ENCODE results near the gene BSPRY. TPM values are rescaled to one million over a fixed set of nuclear protein-coding genes. Genes with fewer than 3 reads are reported as not detected.

Gene BSPRY
- total and polyA plus RNA-seq, 4 donors, result 8.8 to 12.7 (median 11.0) TPM

DNA sequence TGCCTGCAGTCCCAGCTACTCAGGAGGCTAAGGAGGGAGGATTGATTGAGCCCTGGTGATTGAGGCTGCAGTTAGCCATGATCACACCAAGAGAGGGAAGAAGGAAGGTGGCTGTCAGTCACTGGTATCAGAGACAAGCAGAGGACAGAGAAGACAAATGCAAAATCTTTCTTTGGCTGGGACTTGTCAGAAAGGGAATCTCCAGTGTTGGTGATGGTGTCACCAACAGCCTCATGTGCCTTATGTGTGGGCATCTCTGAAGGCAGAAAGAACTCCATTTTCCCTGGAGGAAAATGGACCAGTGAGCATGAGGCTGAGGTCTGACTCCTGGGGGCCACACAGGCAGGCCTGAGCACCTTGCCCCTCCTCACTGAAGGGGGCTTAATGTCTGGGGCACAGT is 34.1 kb upstream of the BSPRY start:
- Histone ChIP-seq H3K36me3 (ENCODE audit: control insufficient read depth in 4 of 4, insufficient read depth in 4 of 4, low read length in 4 of 4) (peaks cover 0 to 6% (median under 1%) of the 10 kb centered on the region in 4 donors), H3K9me3 (ENCODE audit: control insufficient read depth in 4 of 4, insufficient read depth in 3 of 4, low read length in 3 of 4) (no peaks in the 10 kb centered on the region), H3K9ac (ENCODE audit: insufficient read depth in 1 of 2, low read length in 2 of 2) (no peak overlapping the region), H3K4me3 (no peak overlapping the region), H3K27ac (ENCODE audit: low read depth in 1 of 2, low read length in 1 of 2) (no peak overlapping the region), H3K4me1 (ENCODE audit: control insufficient read depth in 5 of 5, insufficient read depth in 5 of 5, low read length in 5 of 5) (peaks cover 0 to 6% (median under 1%) of the 10 kb centered on the region in 5 donors), H3K27me3 (ENCODE audit: control insufficient read depth in 3 of 3, insufficient read depth in 3 of 3, low read length in 2 of 3) (no peaks in the 10 kb centered on the region)
- DNase-seq, result no peak
- no peak for ATAC-seq (ENCODE audit: insufficient read depth, low FRiP score)
- TF ChIP-seq, protein P1, sequence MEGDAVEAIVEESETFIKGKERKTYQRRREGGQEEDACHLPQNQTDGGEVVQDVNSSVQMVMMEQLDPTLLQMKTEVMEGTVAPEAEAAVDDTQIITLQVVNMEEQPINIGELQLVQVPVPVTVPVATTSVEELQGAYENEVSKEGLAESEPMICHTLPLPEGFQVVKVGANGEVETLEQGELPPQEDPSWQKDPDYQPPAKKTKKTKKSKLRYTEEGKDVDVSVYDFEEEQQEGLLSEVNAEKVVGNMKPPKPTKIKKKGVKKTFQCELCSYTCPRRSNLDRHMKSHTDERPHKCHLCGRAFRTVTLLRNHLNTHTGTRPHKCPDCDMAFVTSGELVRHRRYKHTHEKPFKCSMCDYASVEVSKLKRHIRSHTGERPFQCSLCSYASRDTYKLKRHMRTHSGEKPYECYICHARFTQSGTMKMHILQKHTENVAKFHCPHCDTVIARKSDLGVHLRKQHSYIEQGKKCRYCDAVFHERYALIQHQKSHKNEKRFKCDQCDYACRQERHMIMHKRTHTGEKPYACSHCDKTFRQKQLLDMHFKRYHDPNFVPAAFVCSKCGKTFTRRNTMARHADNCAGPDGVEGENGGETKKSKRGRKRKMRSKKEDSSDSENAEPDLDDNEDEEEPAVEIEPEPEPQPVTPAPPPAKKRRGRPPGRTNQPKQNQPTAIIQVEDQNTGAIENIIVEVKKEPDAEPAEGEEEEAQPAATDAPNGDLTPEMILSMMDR (IDR thresholded peaks at IDR 0.05; ENCODE audit: control extremely low read depth, extremely low read depth), result no peak

DNA sequence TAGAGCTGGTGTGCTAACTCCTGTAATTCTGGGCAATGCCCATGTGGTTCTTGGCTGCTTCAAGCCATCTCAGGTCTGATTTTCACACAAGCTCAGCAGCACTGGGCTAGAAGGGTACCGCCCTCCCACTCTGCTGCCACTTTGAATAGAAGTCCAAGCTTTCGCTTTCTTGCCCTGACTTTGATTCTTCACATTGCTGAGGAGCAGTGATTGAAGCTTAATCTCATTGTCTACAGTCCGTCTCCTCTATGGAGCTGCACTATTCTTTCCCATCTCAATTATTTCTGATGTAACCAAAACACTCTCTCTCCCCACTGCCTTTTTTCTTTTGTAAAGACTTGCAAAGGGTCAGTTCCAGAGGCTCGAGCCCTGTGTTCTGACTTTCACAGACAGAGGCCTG is 33.3 kb upstream of the BSPRY start:
- DNase-seq, result no peak
- 91 to 92% methylated on average over 4 of the region's 4 CpGs for WGBS, 2 donors
- Histone ChIP-seq H3K27ac (ENCODE audit: low read depth in 1 of 2, low read length in 1 of 2) (no peak overlapping the region), H3K9ac (ENCODE audit: insufficient read depth in 1 of 2, low read length in 2 of 2) (no peak overlapping the region), H3K36me3 (ENCODE audit: control insufficient read depth in 4 of 4, insufficient read depth in 4 of 4, low read length in 4 of 4) (peaks cover 0 to 14% (median 2%) of the 10 kb centered on the region in 4 donors), H3K27me3 (ENCODE audit: control insufficient read depth in 3 of 3, insufficient read depth in 3 of 3, low read length in 2 of 3) (no peaks in the 10 kb centered on the region), H3K4me1 (ENCODE audit: control insufficient read depth in 5 of 5, insufficient read depth in 5 of 5, low read length in 5 of 5) (no peaks in the 10 kb centered on the region), H3K9me3 (ENCODE audit: control insufficient read depth in 4 of 4, insufficient read depth in 3 of 4, low read length in 3 of 4) (no peaks in the 10 kb centered on the region), H3K4me3 (no peak overlapping the region)
- no peak for ATAC-seq (ENCODE audit: insufficient read depth, low FRiP score)
- TF ChIP-seq, protein P1 (IDR thresholded peaks at IDR 0.05; ENCODE audit: control extremely low read depth, extremely low read depth), result no peak

DNA sequence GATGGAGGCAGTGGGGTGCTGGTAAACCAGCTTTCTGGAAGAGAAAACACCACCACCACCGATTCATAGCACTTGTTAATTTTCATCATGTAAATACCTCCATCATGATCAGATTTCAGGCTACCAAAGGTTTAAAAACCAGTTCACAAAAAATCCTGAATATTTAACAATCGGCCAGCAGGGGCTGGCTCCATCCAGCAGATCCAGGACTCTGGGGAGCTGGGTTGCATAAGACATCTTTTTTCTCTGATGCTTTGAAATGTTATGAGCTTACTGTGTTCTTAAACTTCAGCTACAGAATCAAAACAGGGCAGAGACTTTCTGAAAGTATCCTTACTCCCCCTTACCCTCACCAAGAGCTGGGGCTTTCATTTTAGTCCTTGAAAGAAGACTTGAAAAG is 31.6 kb upstream of the BSPRY start:
- no peak for ATAC-seq (ENCODE audit: insufficient read depth, low FRiP score)
- Histone ChIP-seq H3K9me3 (ENCODE audit: control insufficient read depth in 4 of 4, insufficient read depth in 3 of 4, low read length in 3 of 4) (no peaks in the 10 kb centered on the region), H3K27ac (ENCODE audit: low read depth in 1 of 2, low read length in 1 of 2) (no peak overlapping the region), H3K4me3 (no peak overlapping the region), H3K27me3 (ENCODE audit: control insufficient read depth in 3 of 3, insufficient read depth in 3 of 3, low read length in 2 of 3) (no peaks in the 10 kb centered on the region), H3K4me1 (ENCODE audit: control insufficient read depth in 5 of 5, insufficient read depth in 5 of 5, low read length in 5 of 5) (no peaks in the 10 kb centered on the region), H3K9ac (ENCODE audit: insufficient read depth in 1 of 2, low read length in 2 of 2) (no peak overlapping the region), H3K36me3 (ENCODE audit: control insufficient read depth in 4 of 4, insufficient read depth in 4 of 4, low read length in 4 of 4) (peaks cover 0 to 16% (median 3%) of the 10 kb centered on the region in 4 donors)
- TF ChIP-seq, protein P1 (IDR thresholded peaks at IDR 0.05; ENCODE audit: control extremely low read depth, extremely low read depth), result no peak
- 85 to 93% methylated on average over 2 of the region's 2 CpGs for WGBS, 2 donors
- DNase-seq, result no peak

DNA sequence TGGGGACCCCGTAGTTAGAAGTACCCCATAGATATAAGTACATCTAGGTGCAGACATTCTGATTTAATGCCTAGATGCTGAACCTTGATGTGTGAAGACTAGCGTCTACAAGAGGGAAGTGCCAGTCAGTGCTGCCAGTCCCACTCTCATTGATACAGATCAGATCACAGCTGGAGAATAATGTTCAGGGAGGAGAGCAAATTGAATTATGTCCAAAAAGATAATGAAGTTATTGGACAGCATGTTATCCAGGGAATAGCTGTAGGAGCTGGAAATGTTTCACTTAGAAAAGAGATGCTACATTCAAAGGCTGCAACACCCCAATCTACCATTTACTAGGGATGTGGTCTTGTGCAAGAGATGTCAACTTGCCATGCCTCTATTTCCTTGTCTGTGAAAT is 30.3 kb upstream of the BSPRY start:
- Histone ChIP-seq H3K36me3 (ENCODE audit: control insufficient read depth in 4 of 4, insufficient read depth in 4 of 4, low read length in 4 of 4) (peaks cover 0 to 16% (median 3%) of the 10 kb centered on the region in 4 donors), H3K27me3 (ENCODE audit: control insufficient read depth in 3 of 3, insufficient read depth in 3 of 3, low read length in 2 of 3) (no peaks in the 10 kb centered on the region), H3K9ac (ENCODE audit: insufficient read depth in 1 of 2, low read length in 2 of 2) (no peak overlapping the region), H3K4me3 (no peak overlapping the region), H3K27ac (ENCODE audit: low read depth in 1 of 2, low read length in 1 of 2) (no peak overlapping the region), H3K4me1 (ENCODE audit: control insufficient read depth in 5 of 5, insufficient read depth in 5 of 5, low read length in 5 of 5) (peaks cover 0 to 1% (median 0%) of the 10 kb centered on the region in 5 donors), H3K9me3 (ENCODE audit: control insufficient read depth in 4 of 4, insufficient read depth in 3 of 4, low read length in 3 of 4) (no peaks in the 10 kb centered on the region)
- WGBS, 2 donors, result 96% methylated on average over 2 of the region's 2 CpGs
- TF ChIP-seq, protein P1 (IDR thresholded peaks at IDR 0.05; ENCODE audit: control extremely low read depth, extremely low read depth), result no peak
- DNase-seq (no peak), ATAC-seq (ENCODE audit: insufficient read depth, low FRiP score) (no peak)
